Superior temporal gyrus (tissue), 1 donor: ENCODE results near the gene ADAM12.

Experiments used
- DNase-seq: peaks from one replicate; pipeline ENCODE4 v3.0.0-alpha.2; 2016; ENCODE audit errors: extremely low spot score

The ADAM12 gene

DNA sequence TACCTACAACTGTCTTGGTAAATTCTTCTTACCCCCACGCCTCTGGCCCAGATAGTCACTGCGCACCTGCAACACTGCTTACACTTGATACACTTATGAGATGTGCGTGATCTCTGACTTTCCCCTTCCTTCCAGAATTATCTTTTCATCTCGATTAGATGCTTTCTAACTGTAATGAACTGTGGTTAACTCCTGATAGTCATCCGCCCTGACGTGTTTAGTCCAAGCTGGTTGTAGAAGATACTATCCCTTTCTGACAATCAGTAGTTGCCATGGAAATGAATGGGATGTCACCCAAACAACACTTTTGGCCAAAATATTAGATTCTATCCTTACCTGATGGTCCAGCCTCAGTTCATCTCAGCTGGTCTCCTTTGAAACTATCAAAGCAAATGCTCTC, 241.5 kb downstream of the ADAM12 start:
- DNase-seq: no peak

DNA sequence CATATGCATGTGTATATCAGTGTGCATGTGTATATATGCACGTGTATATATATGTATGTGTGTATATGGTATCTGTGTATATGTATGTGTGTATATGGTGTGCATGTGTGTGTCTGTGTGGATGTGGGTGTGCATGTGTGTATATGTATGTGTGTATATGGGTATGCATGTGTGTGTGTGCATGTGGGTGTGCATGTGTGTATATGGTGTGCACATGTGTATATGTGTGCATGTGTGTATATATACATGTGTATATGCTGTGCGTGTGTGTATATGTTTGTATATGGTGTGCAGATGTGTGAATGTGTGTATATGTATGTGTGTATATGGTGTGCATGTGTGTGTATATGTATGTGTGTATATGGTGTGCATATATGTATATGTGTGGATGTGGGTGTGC, 245.2 kb downstream of the ADAM12 start:
- DNase-seq: no peak

DNA sequence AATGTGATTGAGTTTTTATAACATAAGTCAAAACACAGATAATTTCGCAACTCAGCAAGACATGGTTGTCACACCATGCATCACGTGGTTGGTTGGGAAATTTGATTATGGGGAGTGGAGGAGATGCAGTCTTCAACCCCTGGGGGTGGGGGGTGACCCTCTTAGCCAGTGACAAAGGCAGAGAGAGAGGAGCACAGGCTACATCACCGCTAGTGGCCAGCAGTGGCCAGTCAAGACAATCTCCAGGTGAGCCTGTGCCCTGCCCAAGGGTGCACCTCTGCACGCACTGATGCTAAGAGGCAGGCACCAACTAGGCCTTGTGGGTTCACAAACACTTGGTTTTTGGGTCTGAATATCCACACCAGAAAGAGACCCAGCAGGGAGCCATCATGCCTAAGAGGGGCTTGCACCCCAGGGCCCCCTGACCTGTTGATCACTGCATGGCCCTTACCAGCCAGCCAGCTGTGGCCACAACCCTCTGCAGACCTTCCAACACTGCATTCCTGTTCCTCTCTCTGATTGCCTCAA, 247.5 kb downstream of the ADAM12 start:
- no peak for DNase-seq

DNA sequence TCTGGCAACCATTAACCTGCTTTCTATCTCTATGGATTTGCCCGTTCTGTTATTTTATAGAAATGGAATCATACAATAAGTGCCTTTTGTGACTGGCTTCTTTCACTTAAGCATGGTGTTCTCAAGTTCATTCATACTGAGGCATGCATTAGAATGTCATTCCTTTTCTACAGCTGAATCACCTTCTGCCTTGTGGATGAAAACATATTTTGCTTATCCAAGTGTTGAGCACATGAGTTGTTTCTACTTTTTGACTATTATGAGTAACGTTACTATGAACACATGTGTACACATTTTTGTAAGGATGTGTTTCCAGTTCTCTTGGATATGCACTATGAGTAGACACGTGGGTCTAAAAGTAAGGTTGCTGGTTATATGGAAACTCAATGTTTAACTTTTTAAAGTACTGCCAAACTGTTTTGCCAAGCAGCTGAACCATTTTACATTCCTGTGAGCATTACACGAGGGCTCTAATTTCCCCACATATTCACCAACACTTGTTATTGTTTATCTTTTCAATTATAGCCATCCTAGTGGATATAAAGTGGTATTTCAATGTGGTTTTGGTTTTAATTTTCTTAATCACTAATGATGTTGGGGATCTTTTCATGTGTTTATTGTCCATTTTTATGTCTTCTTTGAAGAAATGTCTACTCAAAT, 250.6 kb downstream of the ADAM12 start:
- DNase-seq: no peak

DNA sequence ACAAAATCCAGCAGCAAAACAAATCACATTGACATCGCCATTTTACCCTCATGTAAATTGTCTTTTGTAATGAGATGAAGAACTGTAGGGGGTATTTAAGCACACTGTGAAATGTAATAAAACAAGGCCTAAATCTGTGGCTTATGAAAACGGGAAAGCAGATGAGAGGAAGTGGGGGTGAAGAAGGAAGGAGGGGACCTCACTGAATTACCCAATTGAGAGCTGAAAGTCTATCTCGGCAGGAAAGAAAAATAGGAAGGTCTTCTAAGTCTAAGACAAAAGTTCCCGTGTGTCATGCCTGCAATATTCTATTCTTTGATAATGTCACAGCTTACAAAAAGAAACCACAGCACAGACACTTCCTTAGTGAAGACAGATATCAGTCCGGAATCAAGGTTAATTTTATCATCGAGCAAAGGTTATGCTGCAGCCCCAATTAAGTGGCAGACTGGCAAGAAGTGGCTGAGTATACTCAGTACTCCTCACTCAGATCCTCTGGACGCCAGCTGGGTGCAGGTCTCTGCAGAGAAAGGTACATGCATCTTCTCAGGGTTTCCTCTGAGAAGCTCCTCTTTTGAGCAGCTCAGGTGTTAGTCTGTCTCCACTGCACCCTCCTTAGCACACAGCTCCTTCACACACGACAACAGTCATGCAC, 252.2 kb downstream of the ADAM12 start:
- no peak for DNase-seq

DNA sequence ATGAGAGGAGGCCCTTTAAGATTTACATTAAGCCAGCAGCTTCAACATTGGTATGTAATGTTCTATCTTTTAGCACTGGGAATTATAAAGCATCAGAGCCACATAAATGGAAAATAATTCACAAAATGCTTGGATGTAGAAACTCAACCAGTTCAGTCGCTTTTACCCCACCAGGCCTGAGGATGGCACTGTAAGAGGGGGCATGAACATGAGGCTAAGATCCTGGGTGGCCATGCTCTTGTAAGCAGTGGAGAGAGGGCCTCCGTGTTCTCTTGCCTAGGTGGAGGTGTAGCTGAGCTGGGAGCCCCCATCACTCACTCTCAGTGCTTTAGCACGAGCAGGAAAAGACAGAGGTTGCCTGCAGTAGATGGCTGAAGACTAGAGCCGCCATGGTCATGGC, 253.1 kb downstream of the ADAM12 start:
- no peak for DNase-seq

DNA sequence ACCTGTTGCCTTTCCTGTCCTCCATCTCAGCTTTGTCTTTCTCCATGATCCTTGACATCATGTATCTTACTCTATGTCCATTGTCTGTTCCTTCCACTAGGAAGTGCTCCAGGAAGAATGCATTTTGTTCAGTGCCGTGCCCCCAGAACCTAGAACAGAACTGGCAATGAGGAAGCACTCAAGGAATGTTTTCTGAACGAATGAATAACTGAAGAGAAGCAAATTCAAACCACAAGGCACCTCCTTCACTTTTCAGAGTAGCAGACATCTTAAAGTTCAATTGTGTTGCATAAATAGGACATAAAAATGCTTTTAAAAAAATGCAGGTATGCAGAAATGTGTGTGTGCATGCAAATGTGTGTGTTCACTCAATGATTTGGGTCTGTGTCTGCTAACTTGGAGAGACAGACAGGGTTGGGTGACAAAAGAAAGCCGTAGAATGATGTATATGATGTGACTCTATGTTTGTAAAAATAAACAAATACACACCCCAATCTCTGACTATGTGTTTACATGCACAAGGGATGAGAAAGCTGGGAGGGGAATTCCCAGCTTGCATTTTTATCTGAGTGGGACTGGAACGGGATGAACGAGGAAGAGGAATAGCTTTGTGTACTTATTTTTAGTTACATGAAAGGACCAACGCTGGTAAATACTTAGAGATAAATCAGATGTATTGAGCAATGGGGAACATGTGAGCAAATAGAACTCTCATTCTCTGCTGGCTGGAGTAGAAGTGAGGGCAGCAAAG, 254.2 kb downstream of the ADAM12 start:
- DNase-seq: no peak

DNA sequence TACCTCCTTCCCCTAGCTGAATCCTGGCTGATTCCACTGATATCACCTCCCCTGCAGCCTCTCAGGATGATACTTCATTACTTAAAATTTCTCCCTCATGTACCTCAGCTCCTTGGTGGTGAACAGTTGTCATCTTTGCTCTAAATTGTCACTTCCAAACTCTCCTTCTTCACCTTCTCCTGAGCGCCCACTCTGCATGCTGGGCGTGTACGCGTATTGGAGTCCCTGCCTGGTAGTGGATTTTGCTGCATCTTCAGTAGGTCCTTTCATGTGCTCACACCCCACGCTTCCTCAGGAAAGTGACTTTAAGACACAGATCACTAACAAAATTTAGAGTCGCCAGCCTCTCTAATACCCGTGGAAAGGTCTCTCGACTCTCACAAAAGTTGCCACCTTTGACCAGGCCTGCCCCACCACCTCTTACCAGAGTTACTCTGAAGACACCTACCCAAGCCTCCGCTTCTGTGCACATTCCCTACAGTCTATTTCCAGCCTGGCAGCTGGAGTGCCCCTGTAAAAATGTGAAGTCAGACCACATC, 255.1 kb downstream of the ADAM12 start:
- DNase-seq: no peak

DNA sequence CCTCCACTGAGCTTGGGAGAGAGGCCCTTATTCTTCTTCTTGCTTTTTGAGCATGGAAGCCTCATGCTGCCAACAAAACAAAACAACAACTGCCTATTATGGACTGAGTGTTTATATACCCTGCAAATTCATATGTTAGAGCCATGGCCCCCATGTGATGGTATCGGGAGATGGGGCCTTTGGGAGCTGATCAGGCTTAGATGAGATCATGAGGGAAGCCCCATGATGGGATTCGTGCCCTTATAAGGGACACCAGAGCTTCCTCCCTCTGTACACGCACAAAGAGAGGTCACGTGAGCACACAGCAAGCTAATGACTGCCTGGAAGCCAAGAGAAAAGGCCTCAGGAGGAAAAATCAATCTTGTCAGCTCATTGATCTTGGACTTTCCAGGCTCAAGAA, 256.9 kb downstream of the ADAM12 start:
- DNase-seq: no peak

DNA sequence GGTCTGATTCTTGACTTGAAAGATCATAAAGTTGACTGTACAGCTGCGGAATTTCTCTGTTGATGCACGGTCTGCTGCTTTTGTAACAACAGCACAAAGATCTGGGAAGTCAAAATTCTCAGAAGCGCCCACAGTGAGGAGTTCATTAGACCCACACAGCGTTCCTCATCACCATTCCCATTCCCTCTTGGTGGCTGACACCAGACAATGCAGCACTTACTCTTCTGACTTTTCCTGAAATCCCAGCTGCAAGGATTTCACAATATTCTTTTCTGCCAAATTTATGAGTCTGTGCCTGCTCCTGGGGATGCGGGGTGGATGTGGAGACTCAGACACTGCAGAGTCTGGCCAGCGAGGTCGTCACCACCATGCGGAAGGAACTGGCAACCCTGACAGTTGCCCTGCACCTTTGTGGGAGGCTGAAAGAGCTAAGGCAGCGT, 258.0 kb downstream of the ADAM12 start:
- no peak for DNase-seq

DNA sequence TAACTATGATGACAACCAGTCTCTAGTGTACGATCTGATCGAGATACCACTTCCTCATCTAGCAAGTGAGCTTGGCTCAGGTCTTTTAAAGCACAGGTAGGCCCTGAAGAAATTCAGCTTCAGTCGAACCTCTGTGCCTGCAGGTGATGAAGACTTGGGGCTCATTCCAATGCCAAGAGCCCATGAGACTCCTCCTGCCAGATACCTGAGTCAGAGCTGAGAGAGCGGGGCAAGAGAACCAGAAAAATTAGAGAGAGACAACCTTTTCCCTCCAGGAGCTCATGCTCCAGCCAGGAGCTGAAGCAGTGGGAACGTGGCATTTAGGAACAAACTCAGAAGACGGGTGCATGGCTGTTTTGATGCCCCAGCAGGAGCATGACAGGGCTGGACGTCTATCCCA, 259.3 kb downstream of the ADAM12 start:
- DNase-seq: no peak

DNA sequence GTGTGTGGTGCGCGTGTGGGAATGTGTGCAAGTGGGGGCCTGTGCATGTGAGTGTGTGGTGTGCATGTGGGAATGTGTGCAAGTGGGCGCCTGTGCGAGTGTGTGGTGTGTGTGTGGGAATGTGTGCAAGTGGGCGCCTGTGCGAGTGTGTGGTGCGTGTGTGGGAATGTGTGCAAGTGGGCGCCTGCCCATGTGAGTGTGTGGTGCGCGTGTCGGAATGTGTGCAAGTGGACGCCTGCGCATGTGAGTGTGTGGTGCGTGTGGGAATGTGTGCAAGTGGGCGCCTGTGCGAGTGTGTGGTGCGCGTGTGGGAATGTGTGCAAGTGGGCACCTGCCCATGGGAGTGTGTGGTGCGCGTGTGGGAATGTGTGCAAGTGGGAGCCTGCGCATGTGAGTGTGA, 259.7 kb downstream of the ADAM12 start:
- no peak for DNase-seq

DNA sequence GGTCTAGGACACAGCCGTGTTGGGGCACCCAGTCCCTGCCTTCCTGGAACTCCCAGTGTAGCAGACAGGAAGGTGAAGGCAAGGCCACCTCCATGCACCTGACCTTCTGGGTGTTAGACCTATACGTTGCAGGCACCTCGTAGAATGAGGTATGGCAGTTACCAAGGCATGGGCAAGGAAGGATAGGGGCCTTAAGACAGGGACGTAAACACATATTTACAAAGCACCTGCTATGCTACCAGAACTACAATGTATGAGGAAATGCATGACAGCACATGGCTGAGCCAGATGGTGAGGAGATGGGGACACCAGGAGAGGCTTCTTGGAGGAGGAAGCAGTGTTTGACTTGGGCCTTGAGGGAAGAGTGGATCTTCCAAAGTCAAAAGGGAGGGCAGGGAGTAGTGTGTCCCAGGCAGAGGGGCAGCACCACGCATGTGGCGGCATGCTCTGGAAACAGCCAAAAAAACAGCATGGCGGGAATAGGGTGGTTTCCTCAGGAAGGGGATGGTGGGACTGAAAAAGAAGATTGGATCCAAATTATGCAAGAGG, 260.7 kb downstream of the ADAM12 start:
- DNase-seq: no peak

DNA sequence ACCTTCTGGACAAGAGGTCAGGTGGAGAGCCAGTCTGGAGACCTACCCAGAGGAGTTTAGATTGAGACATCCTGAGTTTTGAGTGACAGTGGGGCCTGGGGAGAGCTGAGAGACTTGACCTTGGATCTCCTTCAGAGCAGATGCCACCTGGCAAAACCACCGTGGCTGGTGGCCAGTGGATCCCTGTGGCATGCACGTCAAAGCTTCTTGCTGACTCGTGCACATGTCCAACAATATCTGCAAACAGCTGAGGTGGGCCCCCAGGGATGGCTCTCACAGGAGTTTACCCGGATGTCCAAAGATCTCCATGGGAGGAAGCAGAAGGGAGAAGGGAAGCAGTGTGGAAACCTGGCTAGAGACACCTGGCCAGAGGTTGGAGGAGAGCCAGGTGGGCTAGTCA, 261.4 kb downstream of the ADAM12 start:
- DNase-seq: no peak

DNA sequence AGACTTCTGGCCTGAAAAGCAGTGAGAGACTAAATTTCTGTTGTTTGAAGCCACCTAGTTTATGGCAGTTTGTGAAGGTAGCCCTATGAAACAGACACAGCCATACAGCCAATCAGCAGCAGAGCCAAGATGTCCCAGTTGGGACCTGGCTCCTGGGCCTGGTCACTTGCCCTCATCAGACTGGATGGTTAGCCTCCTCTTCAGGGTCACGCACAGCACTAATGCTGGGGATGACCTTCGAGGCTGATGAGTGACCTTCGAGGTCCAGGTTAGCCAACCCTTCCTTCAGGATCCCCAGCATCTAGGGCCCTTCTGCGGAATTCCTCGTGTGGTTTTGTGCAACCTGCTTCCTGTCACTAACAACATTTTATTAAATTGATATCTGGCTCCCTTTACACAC, 262.3 kb downstream of the ADAM12 start:
- DNase-seq: no peak

DNA sequence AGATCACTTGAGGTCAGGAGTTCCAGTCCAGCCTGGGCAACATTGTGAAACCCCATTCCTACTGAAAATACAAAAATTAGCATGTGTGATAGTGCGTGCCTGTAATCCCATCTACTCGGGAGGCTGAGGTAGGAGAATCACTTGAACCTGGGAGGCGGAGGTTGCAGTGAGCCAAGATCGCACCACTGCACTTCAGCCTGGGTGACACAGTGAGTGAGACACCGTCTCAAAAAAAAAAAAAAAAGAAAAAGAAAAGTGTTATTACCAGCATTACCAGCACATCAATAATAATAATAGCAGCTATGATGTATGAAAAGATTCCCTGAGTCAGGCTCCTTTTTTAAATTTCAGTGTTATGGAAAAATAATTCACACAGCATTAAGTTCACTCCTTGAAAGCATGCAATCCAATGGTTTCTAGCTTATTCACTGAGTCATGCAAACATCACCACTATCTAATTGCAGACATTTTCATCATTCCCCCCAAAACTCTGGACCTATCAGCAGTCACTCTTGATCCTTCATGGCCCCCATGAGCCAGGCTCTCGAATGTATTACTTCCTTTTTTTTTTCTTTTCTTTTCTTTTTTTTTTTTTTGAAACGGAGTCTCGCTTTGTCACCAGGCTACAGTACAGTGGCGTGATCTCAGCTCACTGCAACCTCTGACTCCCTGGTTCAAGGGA, 263.5 kb downstream of the ADAM12 start:
- DNase-seq: no peak

DNA sequence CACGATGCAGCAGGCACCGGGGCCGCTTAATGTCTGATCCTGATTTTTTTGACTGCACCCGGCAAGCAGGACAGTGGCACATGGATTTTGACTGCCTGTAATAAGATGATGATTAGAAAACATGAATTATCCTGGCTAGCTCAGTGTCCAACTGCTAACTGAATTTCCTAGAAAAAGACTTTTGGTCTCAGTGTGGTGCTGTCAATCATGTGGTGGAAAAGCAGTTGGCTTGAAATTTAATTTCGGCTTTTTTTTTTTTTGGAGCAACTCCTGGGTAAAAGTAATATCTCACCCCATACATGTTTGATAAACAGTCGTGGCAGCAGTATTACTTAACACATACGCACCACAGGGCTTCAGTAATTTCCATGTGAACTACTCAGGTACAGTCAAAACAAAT, 264.2 kb downstream of the ADAM12 start:
- DNase-seq: no peak

DNA sequence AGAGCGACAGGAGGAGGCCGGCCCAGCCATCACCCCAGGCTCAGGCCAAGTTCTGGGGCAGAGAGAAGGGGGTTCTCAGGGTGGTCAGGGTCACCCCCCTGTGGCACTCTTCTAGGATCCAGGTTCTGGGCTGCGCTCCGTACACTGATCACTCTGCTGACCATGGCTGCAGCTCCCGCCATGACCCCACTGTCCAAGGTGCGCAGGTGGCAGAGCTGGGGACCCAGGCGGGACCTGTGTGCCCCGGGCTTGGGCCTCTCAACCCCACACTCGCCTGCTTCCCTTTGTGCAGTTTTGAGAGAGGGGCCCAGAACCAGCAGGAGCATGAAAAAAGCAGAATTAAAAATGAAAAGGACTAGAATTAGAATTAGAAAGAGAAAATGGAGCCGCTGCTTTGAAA, 264.8 kb downstream of the ADAM12 start:
- no peak for DNase-seq

DNA sequence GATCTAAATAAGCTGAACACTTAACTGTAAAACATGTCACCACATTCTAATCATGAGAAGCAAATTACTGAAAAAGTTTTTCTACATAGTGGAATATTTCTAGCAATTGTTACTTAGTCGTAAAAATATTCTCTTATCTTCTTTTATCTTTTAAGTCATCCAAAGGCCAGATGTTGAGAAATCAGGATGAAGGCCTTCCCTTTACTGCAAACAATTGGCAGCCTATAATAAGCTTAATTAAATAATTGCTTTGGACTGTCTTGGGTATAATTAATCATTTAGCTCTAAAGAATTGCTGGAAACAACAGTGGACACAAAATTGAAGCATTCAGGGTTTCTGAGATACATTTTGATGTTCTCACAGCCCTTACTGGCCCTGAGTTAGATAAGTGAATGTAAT, 265.4 kb downstream of the ADAM12 start:
- DNase-seq: no peak

DNA sequence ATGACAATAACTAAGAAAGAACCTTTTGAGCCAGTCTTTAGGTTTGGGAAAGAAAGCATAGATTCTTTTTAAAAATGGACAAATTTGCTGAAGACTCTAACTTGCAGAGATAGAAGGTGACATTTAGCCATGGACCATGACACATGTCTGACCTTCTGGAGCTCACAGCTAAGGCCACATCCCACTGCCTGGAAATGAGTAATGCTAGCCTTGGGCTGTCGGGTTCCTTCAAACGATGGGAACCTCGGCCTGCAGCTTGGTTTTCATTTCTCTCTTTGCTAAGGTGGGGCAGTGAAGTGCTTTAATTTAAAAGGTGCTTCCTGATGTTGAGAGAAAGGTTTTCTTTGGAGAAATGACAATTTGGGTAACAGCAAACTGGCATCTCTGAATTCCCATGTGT, 268.7 kb downstream of the ADAM12 start:
- no peak for DNase-seq

DNA sequence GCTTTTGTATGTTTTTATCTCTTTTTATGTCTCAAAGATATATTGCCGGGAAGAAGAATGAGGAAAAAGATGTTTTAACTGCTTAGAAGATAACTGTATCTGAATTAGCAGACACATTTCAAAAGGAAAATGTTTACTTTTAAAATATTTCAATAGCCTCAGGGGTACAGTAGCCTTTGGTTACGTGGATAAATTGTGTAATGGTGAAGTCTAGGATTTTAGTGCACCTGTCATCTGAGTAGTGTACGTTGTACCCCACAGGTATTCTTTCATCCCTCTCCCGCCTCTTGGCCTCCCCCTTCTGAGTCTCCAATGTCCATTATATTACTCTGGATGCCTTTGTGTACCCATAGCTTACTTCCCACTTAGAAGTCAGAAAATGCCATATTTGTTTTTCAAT, 269.8 kb downstream of the ADAM12 start:
- DNase-seq: no peak

DNA sequence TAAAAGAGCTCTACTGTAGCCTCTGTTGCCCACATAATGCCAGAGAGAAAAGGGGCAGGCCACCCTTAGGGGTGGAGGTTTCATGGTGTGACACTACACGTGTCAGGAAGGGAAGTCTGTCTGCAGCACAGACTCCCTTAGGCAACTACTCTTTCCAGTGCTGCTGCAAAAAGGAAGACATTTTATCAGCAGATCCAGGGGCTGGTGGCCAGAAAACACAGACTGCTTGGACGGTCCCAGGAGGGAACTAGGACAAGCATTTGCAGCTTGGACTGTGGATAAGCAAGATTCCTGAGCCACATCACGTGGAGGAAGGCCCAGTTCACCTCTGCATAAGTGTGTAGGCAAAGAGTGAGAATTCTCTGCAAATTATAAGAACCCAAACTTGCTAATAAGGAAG, 271.1 kb downstream of the ADAM12 start:
- no peak for DNase-seq
